HepG2 (cell line): Measurements from ENCODE around the gene OR4D9. TPM values are rescaled to one million over a fixed set of nuclear protein-coding genes. Genes with fewer than 3 reads are reported as not detected.

Experiments used
- ATAC-seq: fragments of 200-7000 bp; cut with Tn5 transposase; 3 replicates; pipeline ENCODE4 v1.9.1; 2020; ENCODE audit warnings: mild to moderate bottlenecking, moderate library complexity
- BruUV-seq: library from RNA; stranded (reverse); fragments of 400-500 nt; replicated peaks from 2 replicates; lab custom pipeline; 2021; lab: Mats Ljungman, UMichigan
- CTCF ChIA-PET: fragments of 300-600 bp; formaldehyde crosslinking; extraction: SDS; loops from one replicate; lab custom pipeline; 2021; ENCODE audit warnings: low total read pairs, inconsistent platforms, low intra/inter-chr PET ratio; lab: Yijun Ruan, JAX
- POLR2A ChIA-PET: fragments of 350-600 bp; sonication (Branson Sonifier 250); formaldehyde crosslinking; loops from one replicate; lab custom pipeline; 2020; ENCODE audit warnings: antibody characterized with exemption, inconsistent platforms; lab: Yijun Ruan, JAX
- DNase-seq: peaks from one replicate; pipeline ENCODE4 v3.0.0-alpha.2; 2015; ENCODE audit warnings: low spot score
- FAIRE-seq: peaks from 3 replicates; lab custom pipeline; 2011; peaks lifted over from hg19 to GRCh38; lab: Jason Lieb, UNC
- H2AFZ ChIP-seq: one replicate; pipeline ENCODE4 v1.6.1; 2011; ENCODE audit warnings: low read length, inconsistent platforms
- H3K27ac ChIP-seq: fragments of 300-600 bp; 3 replicates; pipeline ENCODE4 v1.8.0; 2011; ENCODE audit warnings: mixed run types, mild to moderate bottlenecking, mixed read lengths, low read length, inconsistent platforms; ENCODE audit not compliant: insufficient read depth; ENCODE audit errors: extremely low read length
- H3K27me3 ChIP-seq, 2 experiments: fragments of 200-600 bp in 1 of 2; 2 replicates in 1 of 2; 3 replicates in 1 of 2; pipeline versions ENCODE4 v1.6.0 to v1.8.0; 2011; ENCODE audit warnings: low read length in 2 of 2, mild to moderate bottlenecking in 2 of 2, moderate library complexity in 2 of 2, inconsistent platforms in 1 of 2; ENCODE audit not compliant: insufficient read depth in 2 of 2, control insufficient read depth in 1 of 2
- H3K36me3 ChIP-seq, 2 experiments: fragments of 200-600 bp in 1 of 2; replicated peaks in 1 of 2; 2 replicates in 1 of 2; 3 replicates in 1 of 2; pipeline versions ENCODE4 v1.5.1 to v1.8.0; 2011; ENCODE audit warnings: low read length in 2 of 2, inconsistent platforms in 1 of 2; ENCODE audit not compliant: insufficient read depth in 2 of 2, control insufficient read depth in 1 of 2
- H3K4me1 ChIP-seq: 2 replicates; pipeline ENCODE4 v1.5.1; 2012; ENCODE audit warnings: low read length, inconsistent platforms; ENCODE audit not compliant: insufficient read depth
- H3K4me2 ChIP-seq: 2 replicates; pipeline ENCODE4 v1.6.0; 2011; ENCODE audit warnings: low read depth, low read length, inconsistent platforms
- H3K4me3 ChIP-seq, 3 experiments: fragments of 200-600 bp in 1 of 3; sonication (generic), shearing (Covaris generic) in 1 of 3; replicated peaks in 1 of 3; 2 replicates each; pipeline ENCODE4 v1.5.1; 2011 to 2016; ENCODE audit warnings: low read length in 3 of 3, inconsistent platforms in 2 of 3, low read depth in 2 of 3, mild to moderate bottlenecking in 2 of 3, control low read depth in 1 of 3, mixed read lengths in 1 of 3; ENCODE audit not compliant: insufficient read depth in 1 of 3
- H3K79me2 ChIP-seq: one replicate; pipeline ENCODE4 v1.6.1; 2011; ENCODE audit warnings: low read length, inconsistent platforms; ENCODE audit not compliant: insufficient read depth
- H3K9ac ChIP-seq: 2 replicates; pipeline ENCODE4 v1.6.0; 2011; ENCODE audit warnings: mild to moderate bottlenecking, low read depth, low read length, inconsistent platforms; ENCODE audit not compliant: insufficient read depth
- H3K9me3 ChIP-seq: 2 replicates; pipeline ENCODE4 v1.5.1; 2012; ENCODE audit warnings: mild to moderate bottlenecking, low read length
- H4K20me1 ChIP-seq: 2 replicates; pipeline ENCODE4 v1.6.0; 2011; ENCODE audit warnings: inconsistent platforms, mild to moderate bottlenecking, low read length, moderate library complexity; ENCODE audit not compliant: insufficient read depth
- FUBP1 ChIP-seq: sonication (generic); formaldehyde crosslinking; IDR thresholded peaks from 2 replicates; pipeline ENCODE4 v1.5.1; 2020; ENCODE audit warnings: missing genetic modification reagents, mild to moderate bottlenecking, borderline replicate concordance
- GABPB1 ChIP-seq: IDR thresholded peaks from 2 replicates; pipeline ENCODE4 v1.6.1; 2016; ENCODE audit warnings: mild to moderate bottlenecking, missing genetic modification reagents, moderate library complexity, missing compliant biosample characterization
- IKZF1 ChIP-seq: fragments of 450-650 bp; IDR thresholded peaks from 2 replicates; pipeline ENCODE4 v1.7.1; 2016
- NKX3-1 ChIP-seq: sonication (generic); formaldehyde crosslinking; IDR thresholded peaks from 2 replicates; pipeline ENCODE4 v1.5.0; 2020; ENCODE audit warnings: missing genetic modification reagents
- PCBP2 ChIP-seq: fragments of 200-400 bp; formaldehyde crosslinking; optimal IDR thresholded peaks from 2 replicates; pipeline ENCODE3; 2018; ENCODE audit warnings: low read length, low read depth; ENCODE audit not compliant: poor library complexity, severe bottlenecking
- SRSF1 ChIP-seq: fragments of 200-400 bp; formaldehyde crosslinking; optimal IDR thresholded peaks from 2 replicates; pipeline ENCODE3; 2017; ENCODE audit warnings: mild to moderate bottlenecking, low read depth, low read length, moderate library complexity
- ZBTB2 ChIP-seq: sonication (generic); formaldehyde crosslinking; IDR thresholded peaks from 2 replicates; pipeline ENCODE4 v1.8.0; 2022; ENCODE audit warnings: low read depth, missing genetic modification reagents
- ZNF296 ChIP-seq: sonication (generic); formaldehyde crosslinking; conservative IDR thresholded peaks from 2 replicates; pipeline ENCODE4 v1.5.0; 2020; ENCODE audit warnings: mild to moderate bottlenecking, missing genetic modification reagents
- ZNF33B ChIP-seq: sonication (generic); formaldehyde crosslinking; IDR thresholded peaks from 2 replicates; pipeline ENCODE4 v1.5.1; 2020; ENCODE audit warnings: mild to moderate bottlenecking, missing genetic modification reagents
- ZNF747 ChIP-seq: sonication (generic); formaldehyde crosslinking; IDR thresholded peaks from 2 replicates; pipeline ENCODE4 v1.8.1; 2023; ENCODE audit warnings: missing genetic modification reagents, mild to moderate bottlenecking, borderline replicate concordance
- ZNF792 ChIP-seq: IDR thresholded peaks from 2 replicates; pipeline ENCODE4 v1.6.1; 2016
- whole genome bisulfite sequencing: methylation state at CpG from one replicate; pipeline ENCODE4 v1.1.6; 2017; ENCODE audit warnings: low lambda C conversion rate; 5-methylcytosine and 5-hydroxymethylcytosine counted together
- in situ Hi-C: cut with HindIII; loops from 2 replicates; pipeline ENCODE4 v1.10.0; 2017; ENCODE audit warnings: low pct_unique_long_range_greater_than_20kb; ENCODE audit not compliant: extremely low pct_ligation_motif_present
- intact Hi-C: fragments of 100-400 bp; cut with micrococcal nuclease; formaldehyde crosslinking; loops from one replicate; pipeline ENCODE4 v1.10.0; 2022; ENCODE audit not compliant: unreplicated experiment
- polyA plus RNA-seq, 8 experiments: library from polyadenylated mRNA; depleted of rRNA in 3 of 8; stranded (reverse) in 7 of 8; unstranded in 1 of 8; fragments of >200 nt; fragmentation: Illumina TruSeq in 4 of 8; extraction: Trizol in 4 of 8; gene quantifications; 2 replicates each; pipeline versions ENCODE4 v1.2.1 to v1.2.3, GENCODE V29; 2011 to 2016; ENCODE audit warnings: low read depth in 4 of 8, missing spikeins in 1 of 8, mixed read lengths in 1 of 8; ENCODE audit not compliant: insufficient read depth in 1 of 8
- total RNA-seq, 5 experiments: library from RNA; depleted of rRNA; stranded (reverse); fragments of >200 nt; fragmentation: Illumina TruSeq; extraction: Trizol; gene quantifications; 2 replicates each; pipeline ENCODE4 v1.2.3, GENCODE V29; 2016; ENCODE audit warnings: low read depth in 1 of 5
- TF ChIP-seq, protein P1 (sequence below): IDR thresholded peaks from 2 replicates; pipeline ENCODE4 v1.6.1; 2016; ENCODE audit warnings: missing compliant biosample characterization, missing genetic modification reagents, borderline replicate concordance
- TF ChIP-seq, protein P2 (sequence below): sonication (generic); formaldehyde crosslinking; IDR thresholded peaks from 2 replicates; pipeline ENCODE4 v1.5.0; 2020; ENCODE audit warnings: missing genetic modification reagents, mild to moderate bottlenecking, borderline replicate concordance

The OR4D9 gene
- total and polyA plus RNA-seq, 2 of the 13 experiments (the other 11 are each of a cell fraction or from before 2014, with no cell fraction given): not detected

- no peaks in the 10 kb centered on the region for H3K79me2 ChIP-seq
- no peaks in the 10 kb centered on the region for H3K9me3 ChIP-seq
- no peak for ATAC-seq
- TF ChIP-seq FUBP1 (CRISPR knock-in tag): no peak
- TF ChIP-seq NKX3-1: no peak
- no peak for TF ChIP-seq GABPB1 (CRISPR knock-in tag)
- no peak for TF ChIP-seq ZNF296
- TF ChIP-seq ZNF33B: no peak
- TF ChIP-seq ZNF747 (CRISPR knock-in tag): no peak
- no peak for TF ChIP-seq IKZF1
- TF ChIP-seq ZBTB2: no peak
- TF ChIP-seq SRSF1: no peak
- TF ChIP-seq, protein P1, sequence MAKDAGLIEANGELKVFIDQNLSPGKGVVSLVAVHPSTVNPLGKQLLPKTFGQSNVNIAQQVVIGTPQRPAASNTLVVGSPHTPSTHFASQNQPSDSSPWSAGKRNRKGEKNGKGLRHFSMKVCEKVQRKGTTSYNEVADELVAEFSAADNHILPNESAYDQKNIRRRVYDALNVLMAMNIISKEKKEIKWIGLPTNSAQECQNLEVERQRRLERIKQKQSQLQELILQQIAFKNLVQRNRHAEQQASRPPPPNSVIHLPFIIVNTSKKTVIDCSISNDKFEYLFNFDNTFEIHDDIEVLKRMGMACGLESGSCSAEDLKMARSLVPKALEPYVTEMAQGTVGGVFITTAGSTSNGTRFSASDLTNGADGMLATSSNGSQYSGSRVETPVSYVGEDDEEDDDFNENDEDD (CRISPR knock-in tag): no peak
- no peak for TF ChIP-seq ZNF792 (CRISPR knock-in tag)
- TF ChIP-seq, protein P2, sequence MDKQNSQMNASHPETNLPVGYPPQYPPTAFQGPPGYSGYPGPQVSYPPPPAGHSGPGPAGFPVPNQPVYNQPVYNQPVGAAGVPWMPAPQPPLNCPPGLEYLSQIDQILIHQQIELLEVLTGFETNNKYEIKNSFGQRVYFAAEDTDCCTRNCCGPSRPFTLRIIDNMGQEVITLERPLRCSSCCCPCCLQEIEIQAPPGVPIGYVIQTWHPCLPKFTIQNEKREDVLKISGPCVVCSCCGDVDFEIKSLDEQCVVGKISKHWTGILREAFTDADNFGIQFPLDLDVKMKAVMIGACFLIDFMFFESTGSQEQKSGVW (CRISPR knock-in tag): no peak
- no peak for TF ChIP-seq PCBP2
- CTCF ChIA-PET: no interaction called here
- BruUV-seq: no TSS peak
- FAIRE-seq: no peak
- H3K36me3 ChIP-seq: no peaks in the 10 kb centered on the region
- POLR2A ChIA-PET: no interaction called here
- WGBS: 13% methylated on average over 3 of the region's 3 CpGs
- in situ Hi-C loops: no loop called here
- H3K4me2 ChIP-seq: no peak overlapping the region
- no peak overlapping the region for H2AFZ ChIP-seq
- H3K4me3 ChIP-seq: no peak overlapping the region
- H3K27me3 ChIP-seq: no peaks in the 10 kb centered on the region; a peak in 1 of 5 replicates
- H4K20me1 ChIP-seq: no peaks in the 10 kb centered on the region
- no peak overlapping the region for H3K27ac ChIP-seq
- DNase-seq: no peak
- no peaks in the 10 kb centered on the region for H3K4me1 ChIP-seq
- intact Hi-C loops: no loop called here
- no peak overlapping the region for H3K9ac ChIP-seq
Observed at GRCh38 chr11:59480359-59480758, 31.0 kb upstream of the OR4D9 start.
